Neuron (in vitro differentiated cells): ENCODE measurements around the gene PTPRG.
"Not testable (repeated sequence)": the region's sequence is repeated elsewhere in the genome, so short reads cannot be mapped to it uniquely, and the experiment has no call there.

ENCODE experiments used
- H2AFZ ChIP-seq: one replicate; pipeline ENCODE4 v1.6.1; 2013; ENCODE audit warnings: low read depth, mild to moderate bottlenecking, inconsistent platforms, low read length, moderate library complexity
- H3K27me3 ChIP-seq: one replicate; pipeline ENCODE4 v1.6.1; 2013; ENCODE audit warnings: low read length; ENCODE audit not compliant: insufficient read depth
- H3K36me3 ChIP-seq: one replicate; pipeline ENCODE4 v1.6.1; 2013; ENCODE audit warnings: low read length; ENCODE audit not compliant: insufficient read depth
- H3K4me1 ChIP-seq: one replicate; pipeline ENCODE4 v1.6.1; 2013; ENCODE audit warnings: low read length; ENCODE audit not compliant: insufficient read depth
- H3K4me3 ChIP-seq: 2 replicates; pipeline ENCODE4 v1.5.1; 2013; ENCODE audit warnings: mild to moderate bottlenecking, low read length, moderate library complexity
- H3K9me3 ChIP-seq: one replicate; pipeline ENCODE4 v1.6.1; 2013; ENCODE audit warnings: low read length

PTPRG gene

GRCh38 chr3:61748288-61748687 lies 186.9 kb downstream of the PTPRG start:
- Histone ChIP-seq H3K27me3 (no peaks in the 10 kb centered on the region), H3K9me3 (no peaks in the 10 kb centered on the region), H3K4me3 (no peak overlapping the region), H3K4me1 (peaks cover 1% of the 10 kb centered on the region), H2AFZ (no peak overlapping the region), H3K36me3 (no peaks in the 10 kb centered on the region)

- Histone ChIP-seq H3K9me3 (no peaks in the 10 kb centered on the region), H3K4me1 (no peaks in the 10 kb centered on the region), H3K4me3 (no peak overlapping the region), H3K27me3 (no peaks in the 10 kb centered on the region), H2AFZ (no peak overlapping the region), H3K36me3 (no peaks in the 10 kb centered on the region)
Observed at GRCh38 chr3:61750766-61751165, 189.4 kb downstream of the PTPRG start.

GRCh38 chr3:61758839-61759238 lies 197.5 kb downstream of the PTPRG start:
- H3K36me3 ChIP-seq, result no peaks in the 10 kb centered on the region

GRCh38 chr3:61760783-61761182 lies 199.4 kb downstream of the PTPRG start:
- H3K9me3 ChIP-seq, H2AFZ ChIP-seq, H3K36me3 ChIP-seq, H3K4me1 ChIP-seq, H3K27me3 ChIP-seq, H3K4me3 ChIP-seq: not testable (repeated sequence)

More at GRCh38 chr3:61758839-61759238, 197.5 kb downstream of the PTPRG start:
- H2AFZ ChIP-seq, result no peak overlapping the region
- H3K4me3 ChIP-seq, result no peak overlapping the region
- H3K4me1 ChIP-seq, result no peaks in the 10 kb centered on the region
- H3K9me3 ChIP-seq, result no peaks in the 10 kb centered on the region
- H3K27me3 ChIP-seq, result no peaks in the 10 kb centered on the region

GRCh38 chr3:61761694-61762430 lies 200.5 kb downstream of the PTPRG start:
- Histone ChIP-seq H3K27me3 (no peaks in the 10 kb centered on the region), H3K4me1 (no peaks in the 10 kb centered on the region), H3K4me3 (no peak overlapping the region), H2AFZ (no peak overlapping the region), H3K9me3 (no peaks in the 10 kb centered on the region), H3K36me3 (no peaks in the 10 kb centered on the region)

DNA sequence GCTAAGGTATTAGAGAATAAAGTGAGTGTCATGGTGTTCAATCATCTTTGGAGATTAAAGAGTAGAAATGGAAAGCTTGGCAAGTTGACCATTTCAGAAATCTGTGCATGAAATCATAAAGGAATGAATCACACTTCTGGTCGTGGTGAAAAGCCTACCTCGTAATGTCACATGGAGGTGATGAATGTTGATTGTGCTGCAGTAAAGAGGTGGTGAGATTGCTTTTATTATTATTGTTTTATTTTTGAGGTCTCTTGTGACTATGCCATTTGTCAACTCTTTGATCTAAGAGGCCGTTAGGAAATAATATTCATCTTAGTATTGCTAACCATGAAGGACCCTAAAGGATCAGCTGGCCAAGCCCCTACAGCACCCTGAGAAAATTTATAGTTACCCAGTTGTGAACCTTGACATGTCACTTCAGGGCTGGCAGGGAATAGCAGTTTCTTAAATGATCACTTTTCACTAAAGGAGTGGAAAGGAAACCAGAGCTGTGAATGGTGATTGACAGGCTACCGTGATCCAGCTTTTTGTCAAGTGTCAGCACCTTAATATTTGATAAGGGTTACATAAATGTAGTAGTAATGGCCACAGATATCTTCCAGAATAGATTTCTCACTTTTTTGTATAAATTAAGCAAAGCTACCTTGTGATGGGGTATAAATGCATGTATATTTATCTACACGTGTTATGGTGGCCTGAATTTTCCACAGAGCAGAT lies 203.9 kb downstream of the PTPRG start:
- H2AFZ ChIP-seq, result no peak overlapping the region
- no peak overlapping the region for H3K4me3 ChIP-seq
- no peaks in the 10 kb centered on the region for H3K4me1 ChIP-seq
- H3K9me3 ChIP-seq, result no peaks in the 10 kb centered on the region
- no peaks in the 10 kb centered on the region for H3K27me3 ChIP-seq
- H3K36me3 ChIP-seq, result no peaks in the 10 kb centered on the region

- H3K9me3 ChIP-seq, result no peaks in the 10 kb centered on the region
- H3K4me1 ChIP-seq, result no peaks in the 10 kb centered on the region
- no peak overlapping the region for H3K4me3 ChIP-seq
- H2AFZ ChIP-seq, result no peak overlapping the region
- H3K36me3 ChIP-seq, result no peaks in the 10 kb centered on the region
- H3K27me3 ChIP-seq, result no peaks in the 10 kb centered on the region
Observed at GRCh38 chr3:61768284-61769037, 207.1 kb downstream of the PTPRG start.

DNA sequence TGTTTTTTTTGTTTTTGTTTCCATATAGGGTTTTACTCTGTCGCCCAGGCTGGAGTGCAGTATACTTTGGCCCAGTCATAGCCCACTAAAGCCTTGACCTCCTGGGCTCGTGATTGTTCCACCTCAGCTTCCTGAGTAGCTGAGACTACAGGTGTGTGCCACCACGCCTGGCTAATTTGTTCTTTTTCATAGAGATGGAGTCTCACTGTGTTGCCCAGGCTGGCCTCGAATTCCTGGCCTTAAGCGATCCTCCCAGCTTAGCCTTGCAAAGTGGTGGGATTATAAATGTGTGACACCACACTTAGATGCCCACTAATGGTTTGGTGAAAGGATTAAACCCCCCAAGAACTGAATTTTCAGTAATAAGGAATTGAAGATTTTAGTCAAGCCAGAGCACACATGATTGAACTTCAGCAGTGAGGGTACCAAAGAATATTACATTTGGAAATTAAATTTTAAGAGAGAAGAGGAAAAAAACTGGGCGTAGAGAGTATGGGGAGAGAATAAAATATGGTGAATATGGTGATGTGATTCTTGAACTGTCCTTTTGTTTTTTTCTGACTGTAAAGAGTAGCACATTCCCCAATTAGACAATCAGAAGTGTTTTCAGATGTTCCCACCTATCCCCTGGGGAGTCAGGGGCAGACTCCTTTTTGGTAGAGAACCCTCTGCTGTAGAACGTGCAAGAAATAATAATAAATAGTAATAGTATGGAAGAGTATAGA lies 208.1 kb downstream of the PTPRG start:
- Histone ChIP-seq H3K9me3 (no peaks in the 10 kb centered on the region), H3K27me3 (no peaks in the 10 kb centered on the region), H3K4me3 (no peak overlapping the region), H2AFZ (no peak overlapping the region), H3K36me3 (no peaks in the 10 kb centered on the region), H3K4me1 (no peaks in the 10 kb centered on the region)

GRCh38 chr3:61771976-61772375 lies 210.6 kb downstream of the PTPRG start:
- no peaks in the 10 kb centered on the region for H3K9me3 ChIP-seq
- H3K4me3 ChIP-seq, result no peak overlapping the region
- H3K27me3 ChIP-seq, result no peaks in the 10 kb centered on the region
- H3K4me1 ChIP-seq, result no peaks in the 10 kb centered on the region
- no peaks in the 10 kb centered on the region for H3K36me3 ChIP-seq
- H2AFZ ChIP-seq, result no peak overlapping the region

DNA sequence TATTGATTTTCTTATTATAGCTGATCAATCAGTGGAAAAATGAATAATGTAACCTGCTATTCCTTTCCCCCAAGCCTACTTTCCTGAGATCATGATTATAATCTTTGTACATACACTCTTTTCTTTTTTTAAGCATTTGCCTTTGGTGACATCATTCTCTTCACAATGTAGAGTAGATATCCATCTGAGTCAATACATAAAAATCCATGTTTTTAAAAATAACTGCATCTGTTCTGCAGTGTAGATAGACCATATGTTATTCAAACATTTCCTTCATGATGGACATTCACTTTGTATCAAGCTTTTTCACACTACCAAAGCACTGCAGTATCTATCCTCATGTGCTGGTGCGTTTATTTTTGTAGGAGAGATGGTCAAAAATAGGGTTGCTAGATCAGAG lies 211.1 kb downstream of the PTPRG start:
- Histone ChIP-seq H3K36me3 (no peaks in the 10 kb centered on the region), H3K4me3 (no peak overlapping the region), H3K27me3 (no peaks in the 10 kb centered on the region), H3K9me3 (no peaks in the 10 kb centered on the region), H3K4me1 (no peaks in the 10 kb centered on the region), H2AFZ (no peak overlapping the region)

GRCh38 chr3:61774279-61774890 lies 213.0 kb downstream of the PTPRG start:
- Histone ChIP-seq H3K4me1 (no peaks in the 10 kb centered on the region), H3K4me3 (no peak overlapping the region), H3K9me3 (no peaks in the 10 kb centered on the region), H2AFZ (no peak overlapping the region), H3K27me3 (no peaks in the 10 kb centered on the region), H3K36me3 (no peaks in the 10 kb centered on the region)

DNA sequence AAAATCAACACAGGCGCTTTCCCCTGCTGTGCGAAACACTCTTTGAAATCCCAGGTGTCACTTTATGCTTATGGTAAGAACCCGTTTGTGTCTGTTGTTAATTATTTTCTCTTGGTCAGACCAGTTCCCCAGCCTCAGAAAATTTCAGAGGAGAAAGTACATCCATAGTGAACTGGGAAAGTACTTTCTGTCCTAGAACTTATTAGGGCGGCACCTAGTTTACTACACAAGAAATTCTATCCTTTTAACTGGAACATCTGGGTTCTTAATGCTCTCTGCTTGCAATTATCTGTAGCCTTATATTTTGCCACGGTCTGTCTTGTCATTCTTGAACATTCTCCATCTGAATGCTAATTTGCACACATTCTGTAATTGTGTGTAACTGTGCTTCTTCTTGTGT lies 215.0 kb downstream of the PTPRG start:
- Histone ChIP-seq H3K9me3 (no peaks in the 10 kb centered on the region), H3K36me3 (no peaks in the 10 kb centered on the region), H3K27me3 (no peaks in the 10 kb centered on the region), H3K4me1 (no peaks in the 10 kb centered on the region), H3K4me3 (no peak overlapping the region), H2AFZ (no peak overlapping the region)
